ENCODE results near the gene IL36B.

The IL36B gene

DNA sequence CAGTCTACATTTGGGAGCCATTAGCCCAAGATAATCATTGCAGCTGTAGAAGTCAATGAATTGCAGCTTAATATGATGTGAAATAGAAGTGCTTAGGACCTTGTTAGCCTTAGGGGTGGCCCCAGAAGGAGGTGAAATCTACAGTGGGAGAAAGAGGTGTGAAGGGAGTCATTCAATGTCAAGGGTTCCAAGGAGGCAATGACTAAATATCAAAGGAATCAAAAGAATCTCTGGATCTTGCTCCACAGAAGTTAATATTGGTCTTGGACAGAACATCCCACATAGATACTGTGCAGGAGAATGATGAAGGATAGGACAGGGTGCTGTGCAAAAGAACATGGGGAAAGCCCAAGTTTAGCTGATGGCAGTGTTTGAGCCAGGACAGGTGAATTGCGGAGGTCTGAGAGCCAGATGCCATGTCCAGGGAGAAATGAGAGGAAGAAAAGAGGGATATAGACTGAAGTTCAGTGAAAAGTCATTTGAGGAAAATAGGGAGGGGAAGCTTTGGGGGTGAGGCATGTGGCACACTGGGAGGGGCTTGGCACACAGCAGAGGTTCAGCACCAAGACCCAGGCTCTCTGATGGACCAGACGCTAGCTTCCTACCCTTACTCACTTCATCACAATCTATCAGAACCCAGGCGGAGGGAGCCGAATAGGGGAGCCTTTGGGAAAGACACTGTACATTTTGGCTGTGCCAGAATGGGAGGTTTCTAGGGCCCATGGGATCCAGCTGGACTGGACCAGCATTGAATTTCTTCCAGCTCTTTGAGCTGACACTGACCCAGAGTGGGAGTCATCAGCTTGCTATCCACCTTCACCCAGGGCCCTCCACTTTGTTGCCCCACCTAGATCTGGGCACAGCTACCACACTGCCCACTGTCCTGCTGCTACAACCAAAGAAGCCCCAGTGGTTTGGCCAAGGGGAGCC is 17.3 kb upstream of the IL36B start:
- no peak overlapping the region for H3K4me3 ChIP-seq (replicated peaks in 1 of 2; ENCODE audit: low read depth in 2 of 2, low read length in 2 of 2)
- TF ChIP-seq, protein P1, sequence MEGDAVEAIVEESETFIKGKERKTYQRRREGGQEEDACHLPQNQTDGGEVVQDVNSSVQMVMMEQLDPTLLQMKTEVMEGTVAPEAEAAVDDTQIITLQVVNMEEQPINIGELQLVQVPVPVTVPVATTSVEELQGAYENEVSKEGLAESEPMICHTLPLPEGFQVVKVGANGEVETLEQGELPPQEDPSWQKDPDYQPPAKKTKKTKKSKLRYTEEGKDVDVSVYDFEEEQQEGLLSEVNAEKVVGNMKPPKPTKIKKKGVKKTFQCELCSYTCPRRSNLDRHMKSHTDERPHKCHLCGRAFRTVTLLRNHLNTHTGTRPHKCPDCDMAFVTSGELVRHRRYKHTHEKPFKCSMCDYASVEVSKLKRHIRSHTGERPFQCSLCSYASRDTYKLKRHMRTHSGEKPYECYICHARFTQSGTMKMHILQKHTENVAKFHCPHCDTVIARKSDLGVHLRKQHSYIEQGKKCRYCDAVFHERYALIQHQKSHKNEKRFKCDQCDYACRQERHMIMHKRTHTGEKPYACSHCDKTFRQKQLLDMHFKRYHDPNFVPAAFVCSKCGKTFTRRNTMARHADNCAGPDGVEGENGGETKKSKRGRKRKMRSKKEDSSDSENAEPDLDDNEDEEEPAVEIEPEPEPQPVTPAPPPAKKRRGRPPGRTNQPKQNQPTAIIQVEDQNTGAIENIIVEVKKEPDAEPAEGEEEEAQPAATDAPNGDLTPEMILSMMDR (IDR thresholded peaks at IDR 0.05; ENCODE audit: low read depth, low read length): no peak
- no peak for DNase-seq (ENCODE audit: low read depth in 2 of 2)

DNA sequence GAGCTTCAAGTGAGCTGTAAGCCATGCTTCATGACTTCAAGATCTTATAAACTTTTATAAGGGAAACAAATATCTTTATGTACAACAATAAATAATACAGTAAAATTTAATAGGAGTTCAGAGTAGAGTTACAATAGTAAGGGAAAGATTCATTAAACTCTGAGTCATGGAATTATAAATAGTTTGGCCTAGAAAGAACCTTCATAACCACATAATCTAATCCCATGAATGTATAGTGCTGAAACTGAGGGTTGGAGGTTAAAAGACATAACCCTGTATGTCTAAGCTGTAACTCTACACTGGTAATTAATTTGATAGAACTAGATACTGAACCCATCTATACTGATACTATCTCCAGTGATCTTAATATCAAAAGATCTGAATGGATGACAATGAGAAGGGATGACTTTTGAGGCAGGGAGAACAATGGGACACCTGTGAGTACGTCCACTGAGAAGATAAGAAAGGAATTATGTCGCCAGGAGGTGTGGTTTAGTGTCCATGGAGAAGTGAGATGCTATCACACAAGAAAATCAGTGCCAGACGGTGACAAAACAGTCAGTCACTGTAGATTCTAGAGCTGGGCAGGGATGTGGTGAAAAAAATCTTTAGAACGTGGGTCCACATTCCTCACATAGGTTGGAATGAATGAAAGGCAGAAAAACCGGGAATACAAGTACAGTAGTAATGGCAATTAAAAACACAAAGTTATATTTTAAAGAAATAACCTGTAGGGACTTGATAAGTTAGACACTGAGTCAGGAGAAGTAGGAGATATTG is 16.2 kb upstream of the IL36B start:
- TF ChIP-seq, protein P1 (IDR thresholded peaks at IDR 0.05; ENCODE audit: low read depth, low read length): no peak
- no peak for DNase-seq (ENCODE audit: low read depth in 2 of 2)
- H3K4me3 ChIP-seq (replicated peaks in 1 of 2; ENCODE audit: low read depth in 2 of 2, low read length in 2 of 2): no peak overlapping the region

DNA sequence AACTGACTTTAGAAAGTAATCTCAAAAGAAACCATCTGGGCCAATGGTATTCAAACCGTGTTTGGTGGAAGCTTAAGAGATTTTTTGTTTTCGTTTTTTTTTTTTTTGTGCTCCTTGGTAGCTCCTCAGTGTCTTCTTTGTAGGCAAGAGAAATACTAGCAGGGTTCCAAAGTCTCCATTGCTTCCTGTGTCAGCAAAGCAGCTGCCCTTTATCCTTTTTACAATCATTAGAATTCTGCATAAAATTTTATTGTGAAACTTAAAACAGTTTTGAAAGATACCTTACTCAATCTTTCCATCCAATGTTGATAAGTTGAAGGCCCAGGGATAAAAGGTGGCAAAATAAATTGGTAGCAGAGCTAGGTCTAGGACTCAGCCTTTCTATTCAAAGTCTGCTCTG is 15.6 kb upstream of the IL36B start:
- TF ChIP-seq, protein P1 (IDR thresholded peaks at IDR 0.05; ENCODE audit: low read depth, low read length): no peak
- no peak for DNase-seq (ENCODE audit: low read depth in 2 of 2)

GRCh38 chr2:113067681-113068080 is 15.0 kb upstream of the IL36B start, which contains the start of gene IL1F10:
Gene IL1F10, plus strand, starts transcription at chr2:113067970. Its CDS starts 4,769 bp downstream, at chr2:113072739.
- no peak for DNase-seq (ENCODE audit: low read depth in 2 of 2)
- H3K4me3 ChIP-seq (replicated peaks in 1 of 2; ENCODE audit: low read depth in 2 of 2, low read length in 2 of 2): no peak within 1 kb of the TSS
- TF ChIP-seq, protein P1 (IDR thresholded peaks at IDR 0.05; ENCODE audit: low read depth, low read length): no peak

More for the DNA sequence above, 15.6 kb upstream of the IL36B start:
- H3K4me3 ChIP-seq (replicated peaks in 1 of 2; ENCODE audit: low read depth in 2 of 2, low read length in 2 of 2): no peak overlapping the region

GRCh38 chr2:113064898-113065297 is 12.2 kb upstream of the IL36B start:
- H3K4me3 ChIP-seq (replicated peaks in 1 of 2; ENCODE audit: low read depth in 2 of 2, low read length in 2 of 2): no peak overlapping the region
- TF ChIP-seq, protein P1 (IDR thresholded peaks at IDR 0.05; ENCODE audit: low read depth, low read length): no peak
- no peak for DNase-seq (ENCODE audit: low read depth in 2 of 2)

GRCh38 chr2:113064281-113064680 is 11.6 kb upstream of the IL36B start:
- TF ChIP-seq, protein P1 (IDR thresholded peaks at IDR 0.05; ENCODE audit: low read depth, low read length): no peak
- H3K4me3 ChIP-seq (replicated peaks in 1 of 2; ENCODE audit: low read depth in 2 of 2, low read length in 2 of 2): no peak overlapping the region
- DNase-seq (ENCODE audit: low read depth in 2 of 2): no peak
